Stimulated activated CD8-positive, alpha-beta memory T cell treated with anti-CD3 and anti-CD28 coated beads, Interleukin-2, amount 100 ng/mL, for 1 hour (primary cell): ENCODE data around the gene SDF4.

Experiments used
- DNase-seq, 2 donors: peaks; one replicate each; pipeline ENCODE4 v3.0.0-alpha.2; 2020; ENCODE audit warnings: low read depth in 2 of 2

SDF4 gene

GRCh38 chr1:1241588-1242219 is 9.9 kb upstream of the SDF4 start:
- no peak for DNase-seq

GRCh38 chr1:1240822-1241587 is 9.2 kb upstream of the SDF4 start:
- DNase-seq, result no peak

GRCh38 chr1:1240348-1240732 is 8.5 kb upstream of the SDF4 start:
- no peak for DNase-seq

GRCh38 chr1:1239614-1240347 is 8.0 kb upstream of the SDF4 start:
- DNase-seq, result no peak

GRCh38 chr1:1239227-1239613 is 7.4 kb upstream of the SDF4 start:
- DNase-seq, result no peak

- no peak for DNase-seq
Measured at GRCh38 chr1:1238702-1239178, 6.9 kb upstream of the SDF4 start.

- DNase-seq, result no peak
Measured at GRCh38 chr1:1237874-1238701, 6.3 kb upstream of the SDF4 start.

GRCh38 chr1:1236945-1237873 is 5.4 kb upstream of the SDF4 start:
- DNase-seq, result no peak

GRCh38 chr1:1236176-1236763 is 4.5 kb upstream of the SDF4 start:
- DNase-seq, result no peak

- DNase-seq, result no peak
Measured at GRCh38 chr1:1235016-1235744, 3.4 kb upstream of the SDF4 start.

GRCh38 chr1:1234180-1234808 is 2.5 kb upstream of the SDF4 start:
- DNase-seq, result no peak

- DNase-seq, result no peak
Measured at GRCh38 chr1:1233567-1233892, 1.7 kb upstream of the SDF4 start.

- no peak for DNase-seq
Measured at GRCh38 chr1:1232796-1233566, 1.2 kb upstream of the SDF4 start.

GRCh38 chr1:1232208-1232795 is 501 bp upstream of the SDF4 start, which contains the start of gene B3GALT6:
Gene B3GALT6 (plus strand): TSS chr1:1232237. CDS start chr1:1232279, 42 bp downstream.
- DNase-seq, result no peak

- no peak for DNase-seq
Measured at GRCh38 chr1:1230656-1231399, 973 bp downstream of the SDF4 start.

- no peak for DNase-seq
Measured at GRCh38 chr1:1229770-1230169, 2.0 kb downstream of the SDF4 start.

- no peak for DNase-seq
Measured at GRCh38 chr1:1228596-1229321, 3.0 kb downstream of the SDF4 start.
